ENCODE data around the gene MTG1.
"Not testable (repeated sequence)": the region's sequence is repeated elsewhere in the genome, so short reads cannot be mapped to it uniquely, and the experiment has no call there.

The MTG1 gene

DNA sequence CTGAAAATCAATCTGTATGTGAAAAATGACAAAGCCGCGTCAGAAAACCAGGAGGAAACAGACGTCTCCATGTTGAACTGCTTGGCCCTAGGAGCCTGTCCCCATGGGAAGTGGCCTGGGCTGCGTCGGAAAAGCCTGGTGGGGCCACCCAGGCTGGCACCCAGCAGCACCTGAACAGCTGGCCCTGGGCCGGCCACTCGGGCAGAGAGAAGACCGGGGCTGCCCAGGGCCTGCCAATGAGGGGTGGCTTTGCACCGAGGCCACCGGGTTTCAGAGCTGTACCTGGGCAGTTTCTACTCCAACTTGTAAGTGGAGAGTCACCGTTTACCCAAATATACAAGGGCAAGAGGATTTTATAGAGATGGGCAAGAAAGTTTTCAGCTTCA lies 35.0 kb upstream of the MTG1 start:
- no peak for DNase-seq (ENCODE audit: low read depth)

DNA sequence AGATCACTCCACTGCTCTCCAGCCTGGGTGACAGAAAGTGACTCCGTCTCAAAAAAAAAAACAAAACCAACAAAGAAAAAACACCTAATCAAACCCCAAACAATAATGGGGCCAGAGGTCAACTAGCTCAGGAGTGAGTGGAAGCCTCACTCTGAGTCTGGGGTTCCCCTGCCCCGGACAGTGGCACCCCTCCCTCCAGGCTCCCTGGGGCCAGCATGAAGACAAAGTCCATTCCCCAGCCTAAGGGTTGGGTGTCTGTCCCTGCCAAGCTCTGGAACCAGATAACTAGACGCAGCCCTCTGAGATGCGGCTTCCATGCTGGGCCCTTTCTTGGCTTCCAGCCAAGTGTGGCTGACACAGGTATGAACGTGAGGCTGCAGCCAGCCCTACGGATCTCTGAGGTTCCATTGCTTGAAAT lies 34.4 kb upstream of the MTG1 start:
- no peak for DNase-seq (ENCODE audit: low read depth)

DNA sequence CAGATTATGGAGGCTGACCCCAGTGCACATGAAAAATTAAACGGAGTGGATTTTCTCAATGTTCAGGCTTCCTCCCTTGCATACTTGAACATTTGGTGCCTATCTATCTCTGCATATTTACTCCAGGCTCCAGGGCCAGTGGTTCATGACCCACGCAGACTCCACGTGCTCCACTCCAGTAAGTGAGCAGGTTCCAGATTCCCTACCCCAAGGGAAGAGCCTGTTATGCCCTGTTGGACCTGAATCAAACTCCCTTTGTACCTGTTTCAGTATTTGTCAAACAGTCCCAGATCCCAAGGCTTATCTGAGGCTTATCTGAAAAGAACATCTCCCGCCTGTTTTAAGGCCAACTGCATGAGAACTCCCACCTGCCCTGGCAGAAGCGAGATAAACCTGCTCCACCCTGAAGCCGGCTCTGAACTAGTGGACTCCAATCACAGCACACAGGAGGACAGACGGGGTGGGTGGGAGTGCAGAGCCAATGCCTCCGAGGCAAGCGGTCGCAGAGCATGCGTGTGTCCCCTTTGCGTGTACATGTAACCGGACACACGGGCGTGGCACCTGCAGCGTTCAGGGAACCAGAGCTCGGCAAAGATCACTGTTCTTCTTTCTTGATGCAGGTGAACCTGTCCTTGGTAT lies 33.9 kb upstream of the MTG1 start:
- DNase-seq (ENCODE audit: low read depth): no peak

DNA sequence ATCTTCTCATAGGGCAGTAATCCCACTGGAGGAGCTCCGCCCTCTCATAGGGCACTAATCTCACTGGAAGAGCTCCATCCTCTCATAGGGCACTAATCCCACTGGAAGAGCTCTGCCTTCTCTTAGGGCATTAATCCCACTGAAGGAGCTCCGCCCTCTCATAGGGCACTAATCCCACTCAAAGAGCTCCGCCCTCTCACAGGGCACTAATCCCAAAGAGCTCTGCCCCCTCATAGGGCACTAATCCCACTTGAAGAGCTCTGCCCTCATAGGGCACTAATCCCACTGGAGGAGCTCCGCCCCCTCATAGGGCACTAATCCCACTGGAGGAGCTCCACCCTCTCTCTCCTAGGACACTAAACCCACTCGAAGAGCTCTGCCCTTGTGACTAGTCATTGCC lies 32.7 kb upstream of the MTG1 start:
- DNase-seq (ENCODE audit: low read depth): no peak

DNA sequence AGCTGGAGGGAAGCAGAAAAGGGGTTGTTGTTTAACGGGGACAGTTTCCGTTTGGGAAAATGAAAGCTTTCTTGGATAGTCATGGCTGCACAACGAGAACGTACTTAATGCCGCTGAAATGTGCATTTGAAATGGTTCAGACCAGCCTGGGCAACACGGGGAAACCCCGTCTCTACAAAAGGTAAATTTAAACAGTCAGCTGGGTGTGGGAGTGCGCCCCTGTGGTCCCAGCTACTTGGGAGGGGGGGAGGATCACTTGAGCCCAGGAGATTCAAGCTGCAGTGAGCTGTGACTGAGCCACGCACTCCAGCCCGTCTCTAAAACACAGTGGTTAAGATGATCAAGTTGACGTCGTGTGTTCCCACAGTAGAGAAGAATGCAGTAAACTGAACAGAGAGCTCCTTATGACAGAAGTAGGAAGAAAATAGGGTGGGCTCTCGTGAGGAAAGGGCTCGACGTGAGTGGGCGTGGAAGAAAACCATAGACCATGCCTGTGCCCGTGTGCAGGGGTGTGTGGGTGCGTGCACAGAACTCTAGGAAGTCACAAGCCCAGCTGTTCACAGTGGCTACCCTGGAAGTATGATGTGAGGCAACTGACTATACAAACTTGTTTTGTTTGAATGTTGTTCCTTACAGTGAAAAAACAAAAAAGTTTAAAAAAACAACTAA lies 32.0 kb upstream of the MTG1 start:
- DNase-seq (ENCODE audit: low read depth): no peak

DNA sequence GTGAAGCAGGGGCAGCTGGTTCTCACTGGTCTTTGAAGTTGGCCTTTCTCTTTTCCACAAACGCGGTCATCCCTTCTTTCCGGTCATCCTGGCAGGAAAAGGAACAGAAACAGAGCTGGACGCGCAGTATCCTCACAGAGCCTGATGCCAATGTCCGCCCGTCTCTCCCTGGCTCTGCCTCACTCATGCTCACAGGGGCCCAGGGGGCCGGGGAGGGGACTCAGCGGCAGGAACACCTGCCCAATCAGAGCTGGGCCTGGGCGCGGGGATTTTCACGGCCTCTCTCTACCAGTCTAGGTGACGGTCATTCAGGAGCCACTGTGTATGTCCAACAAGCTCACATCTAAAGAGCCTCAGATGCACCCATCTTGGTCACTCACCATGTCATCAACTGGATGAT lies 31.1 kb upstream of the MTG1 start:
- DNase-seq (ENCODE audit: low read depth): no peak

DNA sequence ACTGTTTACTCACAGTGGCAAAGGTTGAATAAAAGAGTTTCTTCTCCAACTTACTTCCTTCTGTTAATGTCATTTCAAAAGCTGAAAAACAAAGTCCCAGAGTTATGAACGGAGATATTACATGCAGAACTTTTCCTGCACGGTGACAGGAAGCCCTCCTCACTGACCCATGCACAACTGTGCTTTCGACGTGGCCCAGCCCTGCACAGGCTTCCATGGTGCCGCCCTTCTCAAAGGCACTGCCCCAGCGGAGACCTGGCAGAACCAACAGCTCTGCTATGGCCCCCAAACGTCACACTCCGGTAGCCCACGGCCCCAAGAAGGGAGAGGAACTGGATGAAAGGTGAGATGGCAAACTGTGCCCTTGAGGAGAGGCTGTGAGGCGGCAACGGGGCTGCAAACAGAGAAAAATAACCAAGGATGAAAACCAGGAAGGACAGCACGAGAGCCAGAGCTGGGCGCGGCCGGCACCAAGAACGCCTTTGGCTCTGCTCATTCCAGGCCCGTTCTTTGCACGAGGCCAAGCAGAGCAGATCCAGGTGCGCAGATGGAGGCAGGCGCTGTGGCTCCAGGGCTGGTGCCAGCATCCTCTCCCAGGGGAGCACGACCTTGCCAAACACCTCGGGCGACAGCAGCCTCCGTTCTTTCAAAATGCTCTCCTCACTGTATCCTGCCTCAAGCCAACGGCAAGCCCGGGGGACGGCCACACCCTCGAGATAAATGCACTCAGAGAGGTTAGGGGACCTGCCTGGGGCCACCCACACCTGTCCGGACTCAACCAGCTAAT lies 29.1 kb upstream of the MTG1 start:
- no peak for DNase-seq (ENCODE audit: low read depth)

DNA sequence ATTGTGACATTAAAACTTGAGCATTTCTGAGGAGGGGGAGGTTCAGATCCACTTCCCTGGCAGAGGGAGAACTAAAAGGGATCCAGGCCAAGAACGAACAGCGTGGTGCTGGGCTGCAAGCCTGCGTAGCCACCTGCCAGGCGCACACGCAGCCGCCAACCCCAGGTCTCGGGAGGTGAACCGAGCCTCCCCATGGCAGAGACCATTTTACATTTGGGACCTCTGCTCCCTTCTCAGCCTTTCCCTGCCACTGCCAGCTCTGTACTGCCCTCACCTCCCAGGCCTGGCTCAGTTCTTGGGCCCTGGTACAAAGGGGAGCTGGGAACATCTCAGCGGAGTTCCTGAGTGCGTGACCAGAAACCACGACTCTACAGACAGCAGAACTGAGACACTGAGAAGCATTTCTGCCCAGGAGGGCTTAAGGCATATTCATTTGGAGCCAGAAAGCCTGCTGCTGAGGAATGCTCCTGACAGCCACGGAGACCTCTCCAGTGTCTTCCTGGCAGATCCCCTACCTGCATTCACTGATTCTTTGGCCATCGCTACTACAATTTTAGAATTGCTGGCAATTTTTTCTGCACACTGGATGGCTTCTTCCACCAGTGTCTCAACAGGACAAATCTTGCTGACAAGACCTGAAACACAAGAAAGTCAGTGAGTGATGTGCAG lies 28.4 kb upstream of the MTG1 start:
- no peak for DNase-seq (ENCODE audit: low read depth)

DNA sequence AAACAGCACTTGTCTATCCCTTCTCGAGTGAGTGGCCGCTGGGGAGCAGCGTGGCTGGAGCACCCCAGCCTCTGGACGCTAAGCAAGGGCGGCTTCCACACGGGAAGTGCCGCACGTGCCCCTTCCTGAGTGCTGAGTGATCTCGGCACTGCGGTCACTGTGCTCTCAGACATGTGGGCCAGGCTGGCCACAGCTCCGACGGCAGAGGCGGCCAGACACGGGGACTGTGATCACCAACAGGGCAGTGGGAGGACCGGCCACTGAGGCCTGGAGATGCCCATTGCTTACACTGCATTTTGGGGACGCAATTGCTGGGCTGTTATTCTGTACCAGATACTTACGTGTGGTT lies 27.9 kb upstream of the MTG1 start:
- DNase-seq (ENCODE audit: low read depth): no peak

DNA sequence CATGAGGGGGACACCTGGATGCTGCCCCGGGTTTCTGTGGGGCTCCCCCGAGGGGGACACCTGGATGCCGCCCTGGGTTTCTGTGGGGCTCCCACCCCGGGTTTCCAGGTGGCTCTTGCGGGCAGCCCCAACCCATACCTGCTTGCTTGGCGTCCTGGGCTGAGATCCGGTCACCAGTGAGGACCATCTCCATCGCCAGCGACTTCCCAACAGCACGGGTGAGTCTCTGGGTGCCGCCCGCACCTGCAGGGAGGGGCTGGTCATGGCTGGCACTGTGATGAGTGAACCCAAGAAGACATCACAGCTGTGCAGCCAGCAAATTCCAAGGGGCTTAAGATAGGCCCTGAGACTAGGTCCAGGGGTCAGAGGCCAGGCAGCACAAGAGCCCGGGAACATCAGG lies 27.2 kb upstream of the MTG1 start:
- no peak for DNase-seq (ENCODE audit: low read depth)

DNA sequence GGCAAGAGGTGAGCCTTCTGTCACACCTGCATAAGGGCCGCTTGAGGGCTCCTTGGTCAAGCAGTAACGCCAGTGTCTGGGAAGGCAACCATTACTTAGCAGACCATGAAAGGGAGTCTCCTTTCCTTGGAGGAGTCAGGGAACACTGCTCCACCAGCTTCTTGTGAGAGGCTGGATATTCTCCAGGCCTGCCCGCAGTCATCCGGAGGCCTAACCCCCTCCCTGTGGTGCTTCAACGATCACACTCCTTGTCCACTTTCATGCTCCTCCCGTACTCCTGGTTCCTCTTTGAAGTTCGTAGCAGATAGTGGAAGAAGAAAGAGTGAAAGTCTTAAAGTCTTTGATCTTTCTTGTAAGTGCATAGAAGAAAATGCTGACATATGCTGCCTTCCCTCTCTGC lies 26.5 kb upstream of the MTG1 start:
- not testable (repeated sequence) for DNase-seq (ENCODE audit: low read depth)

DNA sequence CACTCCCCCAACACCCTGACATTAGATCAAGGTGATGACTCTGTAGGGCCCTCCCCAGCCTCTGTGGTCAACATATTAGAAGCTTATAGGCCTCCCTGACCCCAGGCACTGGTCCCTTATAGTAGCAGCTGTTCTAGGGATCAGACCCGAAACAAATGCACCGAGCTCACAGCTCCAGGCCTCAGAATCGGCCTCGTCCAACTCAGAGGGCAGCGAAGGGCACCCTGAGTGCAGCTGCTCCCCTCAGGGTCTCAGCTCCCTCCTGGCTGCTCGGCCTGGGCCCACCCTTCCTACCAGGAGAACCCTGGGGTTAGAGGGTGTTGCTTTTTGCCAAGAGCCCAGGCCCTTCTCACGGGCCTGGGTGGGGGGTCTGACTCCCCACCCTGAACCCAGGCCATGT lies 25.8 kb upstream of the MTG1 start:
- DNase-seq (ENCODE audit: low read depth): no peak

DNA sequence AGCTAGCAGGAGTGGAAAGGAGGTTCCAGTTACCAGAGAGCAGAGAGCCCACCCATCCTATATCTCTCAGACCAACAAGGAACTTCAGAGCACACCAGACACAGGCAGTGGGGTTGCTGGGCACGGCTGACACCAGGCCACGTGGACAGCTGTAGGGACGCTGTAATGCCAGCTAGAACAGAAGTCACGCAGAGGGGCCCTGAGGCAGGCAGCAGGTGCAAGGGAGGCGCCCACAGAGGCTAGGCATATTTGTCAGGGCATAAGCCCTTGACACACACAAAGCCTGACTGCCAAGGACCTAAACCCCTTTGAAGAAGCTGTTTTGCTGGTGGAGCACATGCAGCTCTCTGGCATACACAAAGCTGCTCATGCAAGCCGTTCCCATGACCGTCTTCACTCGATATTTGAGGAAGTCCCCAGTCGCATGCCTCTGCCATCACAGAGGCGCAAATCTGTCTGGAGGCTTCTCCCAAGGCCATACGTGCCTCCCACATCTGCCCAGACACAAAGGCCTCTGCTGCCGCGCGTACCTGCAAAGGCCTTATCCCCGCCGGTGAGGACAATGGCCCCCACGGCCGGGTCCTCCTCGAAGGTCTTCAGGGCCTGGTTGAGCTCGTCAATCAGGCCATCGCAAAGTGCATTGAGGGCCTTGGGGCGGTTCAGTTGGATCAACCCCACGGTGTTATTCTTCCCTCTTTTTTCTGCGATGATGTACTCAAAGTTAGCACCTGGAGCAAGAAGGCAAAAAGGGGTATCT lies 23.7 kb upstream of the MTG1 start:
- DNase-seq (ENCODE audit: low read depth): no peak

DNA sequence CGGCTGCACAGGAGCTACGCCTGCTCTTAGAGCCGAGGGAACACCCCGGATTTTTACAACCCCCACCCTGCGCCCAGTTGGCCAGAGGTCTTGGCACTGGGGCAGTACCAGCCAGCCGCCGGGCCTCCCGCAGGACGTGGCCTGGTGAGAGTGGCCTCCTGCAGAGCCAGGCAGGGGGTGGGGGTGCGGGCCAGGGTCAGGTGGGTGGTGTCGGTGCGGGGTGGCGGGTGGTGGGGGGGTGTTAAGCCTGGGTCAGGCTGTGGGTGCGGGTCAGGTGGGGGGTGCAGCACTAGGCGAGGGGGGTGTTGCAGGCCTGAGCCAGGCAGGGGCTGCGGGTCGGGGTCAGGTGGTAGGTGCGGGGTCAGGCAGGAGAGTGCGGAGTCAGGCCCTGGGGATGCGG lies 21.4 kb upstream of the MTG1 start:
- no peak for DNase-seq (ENCODE audit: low read depth)

DNA sequence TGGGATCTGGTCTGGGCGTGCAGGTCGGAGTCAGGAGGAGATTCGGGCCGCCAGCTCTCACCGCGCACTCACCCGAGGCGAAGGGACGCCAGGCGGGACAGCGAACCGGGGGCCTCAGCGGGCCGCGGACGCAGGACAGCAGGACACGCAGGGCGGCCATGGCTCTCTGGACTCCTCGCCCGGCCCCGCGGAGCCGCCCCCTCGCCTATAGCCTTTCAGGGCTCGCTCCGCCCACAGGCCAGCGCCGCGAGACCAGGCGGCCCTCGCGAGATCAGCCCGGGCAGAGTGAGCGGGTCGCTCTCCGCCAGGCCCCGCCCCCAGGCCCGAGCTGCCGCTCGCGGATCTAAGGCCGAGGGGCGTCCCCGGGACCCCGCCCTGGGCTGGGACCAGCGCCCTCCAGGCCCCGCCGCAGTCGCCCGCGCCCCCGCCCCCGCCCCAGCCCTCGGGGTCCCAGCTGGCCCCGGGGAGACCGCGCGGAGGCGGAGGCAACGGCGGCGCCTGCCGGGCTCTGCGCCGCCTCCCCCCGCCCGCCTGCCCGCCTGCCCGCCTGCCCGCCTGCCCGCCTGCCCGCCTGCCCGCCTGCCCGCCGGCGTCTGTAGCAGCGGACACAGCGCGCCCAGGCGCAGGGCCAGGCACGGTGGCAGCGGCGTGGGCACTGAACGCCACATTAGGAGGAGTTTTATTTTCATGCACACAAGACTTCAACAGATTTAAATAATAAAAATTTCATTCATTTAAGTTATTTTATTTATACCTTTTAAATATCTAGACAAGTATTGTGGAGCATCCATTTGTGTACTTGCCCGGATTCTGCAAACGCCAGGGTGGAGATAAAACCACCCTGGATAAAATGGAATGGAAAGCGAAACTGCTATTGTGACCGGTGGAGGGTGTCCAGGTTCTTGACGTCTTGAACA lies 20.5 kb upstream of the MTG1 start, which contains the start of gene ECHS1:
ECHS1 (minus strand) TSS at position 181 of the 917 bp plus-strand sequence; CDS start at position 160, 21 bp downstream.
- peak; percentile 83 for DNase-seq (ENCODE audit: low read depth)

DNA sequence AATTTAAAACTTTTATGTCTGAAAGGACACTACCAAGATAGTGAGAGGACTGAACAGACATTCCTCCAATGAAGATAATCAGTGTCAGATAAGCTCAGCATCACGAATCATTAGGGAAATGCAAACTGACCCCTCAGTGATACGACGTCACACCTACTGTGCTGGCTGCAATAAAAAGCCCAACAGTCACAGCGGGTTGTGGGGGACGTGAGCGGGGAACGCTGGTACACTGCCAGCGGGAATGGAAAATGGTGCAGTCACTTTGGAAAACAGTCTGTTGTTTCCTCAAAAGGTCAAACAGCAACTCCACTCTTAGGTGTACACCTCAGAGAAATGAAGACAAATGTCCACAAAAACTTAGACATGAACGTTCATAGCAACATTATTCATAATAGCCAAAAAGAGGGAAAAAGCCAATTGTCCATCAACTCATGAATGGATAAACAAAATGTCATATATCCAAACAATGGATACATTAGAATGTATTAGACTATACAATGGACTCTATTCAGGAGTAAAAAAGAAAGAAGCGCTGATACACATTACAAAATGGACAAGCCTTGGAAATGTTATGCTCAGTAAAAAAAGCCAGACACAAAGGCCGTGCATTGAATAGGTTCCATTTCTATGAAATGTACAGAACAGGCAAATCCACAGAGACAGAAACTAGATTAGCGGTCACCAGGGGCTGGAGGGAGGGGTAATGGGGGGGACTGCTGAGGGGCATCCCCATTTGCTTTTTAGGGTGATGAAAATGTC lies 18.4 kb upstream of the MTG1 start:
- no peak for DNase-seq (ENCODE audit: low read depth)

DNA sequence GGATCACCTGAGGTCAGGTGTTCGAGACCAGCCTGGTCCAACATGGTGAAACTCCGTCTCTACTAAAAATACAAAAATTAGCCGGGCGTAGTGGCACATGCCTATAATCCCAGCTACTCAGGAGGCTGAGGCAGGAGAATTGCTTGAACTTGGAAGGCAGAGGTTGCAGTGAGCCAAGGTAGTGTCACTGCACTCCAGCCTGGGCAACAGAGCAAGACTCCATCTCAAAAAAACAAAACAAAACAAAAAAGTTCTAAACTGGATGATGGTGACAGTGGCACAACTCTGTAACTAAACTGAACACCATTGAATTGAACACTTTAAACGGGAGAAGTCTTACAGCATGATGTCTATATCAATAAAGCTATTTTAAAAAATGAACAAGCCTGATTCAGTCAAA lies 17.8 kb upstream of the MTG1 start:
- DNase-seq (ENCODE audit: low read depth): not testable (repeated sequence)

DNA sequence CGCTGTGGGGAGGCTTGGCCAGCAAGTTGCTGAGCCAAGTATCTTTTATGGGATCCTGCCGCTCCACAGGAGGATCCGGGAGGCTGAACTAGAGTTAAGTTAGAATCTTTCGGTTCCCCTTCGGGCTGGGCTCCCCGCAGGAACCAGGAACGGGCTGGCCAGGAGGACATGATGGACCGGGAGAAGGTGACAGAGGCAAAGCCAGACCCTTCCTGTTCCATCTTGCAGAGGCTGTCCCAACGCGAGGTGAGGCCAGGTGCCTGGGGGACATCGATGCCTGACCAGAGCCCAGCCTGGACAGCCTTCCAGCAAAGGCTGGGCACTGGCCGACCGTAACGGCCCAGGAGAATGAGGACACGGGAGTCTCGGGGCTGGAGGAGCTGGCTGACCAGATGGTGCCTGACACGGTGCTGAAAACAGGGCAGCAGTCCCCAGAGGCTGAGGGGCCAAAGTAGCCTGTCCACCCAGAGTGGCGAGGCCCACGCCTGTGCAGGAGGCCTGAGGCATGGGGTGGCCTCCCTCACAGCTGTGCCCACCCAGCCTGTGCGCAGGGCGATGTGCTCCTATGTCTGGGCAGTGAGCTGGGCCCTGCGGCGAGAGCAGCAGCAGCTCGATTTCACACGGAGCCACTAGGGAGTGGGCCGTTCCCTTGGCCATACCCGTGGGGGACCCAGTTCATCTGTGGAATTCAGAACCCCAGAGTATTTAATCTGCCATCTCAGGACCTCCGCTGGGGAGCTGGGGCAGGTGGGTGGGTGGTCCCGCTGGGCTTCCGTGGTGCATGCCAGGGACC lies 16.7 kb upstream of the MTG1 start:
- DNase-seq (ENCODE audit: low read depth): no peak

DNA sequence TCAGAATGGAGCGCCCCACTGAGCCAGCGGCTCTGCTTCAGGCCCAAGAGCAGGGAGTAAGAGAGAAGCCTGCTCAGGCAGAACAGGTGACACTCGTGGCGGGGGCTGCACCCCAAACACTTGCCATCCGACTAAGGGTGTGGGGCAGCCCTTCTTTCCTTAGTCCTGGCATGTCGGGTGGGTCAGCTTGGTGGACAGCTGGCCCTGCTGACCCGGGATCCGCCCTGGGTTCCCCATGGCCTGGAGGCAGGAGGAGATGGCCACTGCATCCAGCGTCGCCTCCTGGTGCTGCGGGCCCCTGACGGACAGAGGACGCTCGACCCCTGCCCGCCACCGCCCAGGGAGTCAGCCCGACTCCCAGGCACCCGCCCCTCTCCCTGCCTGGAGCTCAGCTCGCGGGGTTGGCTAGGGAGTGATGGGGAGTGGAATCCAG lies 16.1 kb upstream of the MTG1 start:
- no peak for DNase-seq (ENCODE audit: low read depth)

Data from stimulated activated CD8-positive, alpha-beta memory T cell treated with anti-CD3 and anti-CD28 coated beads, Interleukin-7, amount 100 ng/mL, for 24 hours (primary cell).